Endothelial cell of umbilical vein (primary cell): ENCODE measurements around the gene PSME4. TPM values are rescaled to one million over a fixed set of nuclear protein-coding genes. Genes with fewer than 3 reads are reported as not detected.

Source experiments
- BruUV-seq: library from RNA; stranded (reverse); fragments of 400-500 nt; replicated peaks from 2 replicates; lab custom pipeline; 2021; lab: Mats Ljungman, UMichigan
- CTCF ChIA-PET: fragments of 300-600, 350-600 bp; sonication (Branson Sonifier 250); formaldehyde crosslinking; loops from one replicate; lab custom pipeline; 2021; ENCODE audit warnings: antibody characterized with exemption, inconsistent platforms; lab: Charles Lee
- POLR2A ChIA-PET: fragments of 300-600, 350-600 bp; sonication (Branson Sonifier 250); formaldehyde crosslinking; loops from one replicate; lab custom pipeline; 2021; ENCODE audit warnings: antibody characterized with exemption, inconsistent platforms; lab: Charles Lee
- DNase-seq: peaks from one replicate; pipeline ENCODE4 v3.0.0-alpha.2; 2011; ENCODE audit warnings: low read depth, low spot score
- FAIRE-seq: peaks from 2 replicates; lab custom pipeline; 2011; peaks lifted over from hg19 to GRCh38; lab: Jason Lieb, UNC
- H2AFZ ChIP-seq: 2 replicates; pipeline ENCODE4 v1.6.0; 2012; ENCODE audit warnings: low read depth, low read length, control low read depth, inconsistent platforms
- H3K27ac ChIP-seq: 2 replicates; pipeline ENCODE4 v1.5.1; 2011; ENCODE audit warnings: low read depth, mild to moderate bottlenecking, control low read depth, low read length, moderate library complexity; ENCODE audit not compliant: insufficient read depth
- H3K27me3 ChIP-seq, 2 experiments: 2 replicates each; pipeline versions ENCODE4 v1.6.0 to v1.6.1; 2011; ENCODE audit warnings: low read length in 2 of 2, mixed read lengths in 1 of 2; ENCODE audit not compliant: control insufficient read depth in 2 of 2, insufficient read depth in 2 of 2
- H3K36me3 ChIP-seq, 2 experiments: 2 replicates in 1 of 2; 3 replicates in 1 of 2; pipeline ENCODE4 v1.5.1; 2011; ENCODE audit warnings: low read length in 2 of 2, mild to moderate bottlenecking in 1 of 2, moderate library complexity in 1 of 2; ENCODE audit not compliant: control insufficient read depth in 2 of 2, insufficient read depth in 2 of 2; ENCODE audit errors: extremely low read depth in 1 of 2
- H3K4me1 ChIP-seq: 3 replicates; pipeline ENCODE4 v1.5.1; 2011; ENCODE audit warnings: mild to moderate bottlenecking, low read length; ENCODE audit not compliant: control insufficient read depth, insufficient read depth; ENCODE audit errors: extremely low read depth
- H3K4me2 ChIP-seq: 2 replicates; pipeline ENCODE4 v1.6.1; 2011; ENCODE audit warnings: low read length, control low read depth, mixed read lengths; ENCODE audit not compliant: insufficient read depth
- H3K4me3 ChIP-seq, 3 experiments: fragments of 200-600 bp in 1 of 3; sonication (generic), shearing (Covaris generic) in 1 of 3; replicated peaks in 1 of 3; 2 replicates each; pipeline ENCODE4 v1.5.1; 2011 to 2016; ENCODE audit warnings: control low read depth in 3 of 3, low read length in 3 of 3, mild to moderate bottlenecking in 2 of 3, inconsistent platforms in 1 of 3, low read depth in 1 of 3, moderate library complexity in 1 of 3; ENCODE audit not compliant: insufficient read depth in 1 of 3
- H3K79me2 ChIP-seq: 2 replicates; pipeline ENCODE4 v1.6.0; 2012; ENCODE audit warnings: low read length, inconsistent platforms; ENCODE audit not compliant: control insufficient read depth, insufficient read depth
- H3K9ac ChIP-seq: replicated peaks from 2 replicates; pipeline ENCODE3; 2011; ENCODE audit warnings: low read length, control low read depth; ENCODE audit not compliant: insufficient read depth; ENCODE audit errors: extremely low read depth
- H3K9me1 ChIP-seq: replicated peaks from 3 replicates; pipeline ENCODE4 v1.6.0; 2011; ENCODE audit warnings: mild to moderate bottlenecking, low read length; ENCODE audit not compliant: control insufficient read depth, insufficient read depth; ENCODE audit errors: extremely low read depth
- H3K9me3 ChIP-seq: replicated peaks from 2 replicates; pipeline ENCODE4 v1.5.1; 2012; ENCODE audit warnings: low read length, inconsistent platforms; ENCODE audit not compliant: control insufficient read depth, insufficient read depth
- H4K20me1 ChIP-seq: replicated peaks from 2 replicates; pipeline ENCODE3; 2011; ENCODE audit warnings: mild to moderate bottlenecking, low read length; ENCODE audit not compliant: control insufficient read depth, insufficient read depth; ENCODE audit errors: extremely low read depth
- EZH2 ChIP-seq: IDR thresholded peaks from 2 replicates; pipeline ENCODE4 v1.6.1; 2012; ENCODE audit warnings: borderline replicate concordance, low read depth, mild to moderate bottlenecking, moderate library complexity, low read length, inconsistent platforms; ENCODE audit not compliant: severe bottlenecking
- FOS ChIP-seq: IDR thresholded peaks from 2 replicates; pipeline ENCODE4 v1.6.1; 2011; ENCODE audit warnings: mild to moderate bottlenecking, low read length, moderate library complexity, borderline replicate concordance; ENCODE audit not compliant: insufficient read depth
- GATA2 ChIP-seq: IDR thresholded peaks from 2 replicates; pipeline ENCODE4 v1.7.0; 2011; ENCODE audit warnings: low read depth, mild to moderate bottlenecking, moderate library complexity, mixed read lengths, low read length; ENCODE audit not compliant: insufficient read length, insufficient read depth
- JUN ChIP-seq: IDR thresholded peaks from 2 replicates; pipeline ENCODE4 v1.6.1; 2011; ENCODE audit warnings: borderline replicate concordance, low read depth; ENCODE audit not compliant: insufficient read length, insufficient read depth
- MYC ChIP-seq: IDR thresholded peaks from one replicate; pipeline ENCODE4 v1.6.1; 2011; ENCODE audit warnings: mild to moderate bottlenecking, low read depth, low read length
- POLR2A ChIP-seq: IDR thresholded peaks from 2 replicates; pipeline ENCODE4 v1.6.1; 2012; ENCODE audit warnings: low read depth, mild to moderate bottlenecking, control low read depth, low read length
- POLR2AphosphoS5 ChIP-seq: IDR thresholded peaks from 2 replicates; pipeline ENCODE4 v1.6.1; 2012; ENCODE audit warnings: low read depth, mild to moderate bottlenecking, control low read depth, low read length, moderate library complexity; ENCODE audit not compliant: insufficient read depth
- dilution Hi-C: fragments of 300-500 bp; cut with MboI; formaldehyde crosslinking; loops from one replicate; pipeline ENCODE4 v1.15.0; 2019; ENCODE audit warnings: low sequenced_read_pairs; ENCODE audit not compliant: extremely low pct_ligation_motif_present
- intact Hi-C: fragments of 100-400 bp; cut with micrococcal nuclease; formaldehyde crosslinking; loops from one replicate; pipeline ENCODE4 v1.10.0; 2022
- polyA plus RNA-seq, 4 experiments: library from polyadenylated mRNA; depleted of rRNA in 3 of 4; stranded (reverse) in 3 of 4; unstranded in 1 of 4; fragments of >200 nt; gene quantifications; 2 replicates each; pipeline versions ENCODE4 v1.2.1 to v1.2.3, GENCODE V29; 2011 to 2012; ENCODE audit warnings: missing spikeins in 1 of 4
- total RNA-seq: library from RNA; stranded (reverse); gene quantifications from 2 replicates; pipeline ENCODE4 v1.2.3, GENCODE V29; 2021
- TF ChIP-seq, protein P1 (sequence below), 2 donors: IDR thresholded peaks; 1 replicate in 1 of 2; 2 replicates in 1 of 2; pipeline ENCODE4 v1.5.1; 2011; ENCODE audit warnings: low read length in 2 of 2, mild to moderate bottlenecking in 2 of 2, moderate library complexity in 2 of 2, control low read depth in 1 of 2, inconsistent platforms in 1 of 2, low read depth in 1 of 2; ENCODE audit not compliant: insufficient read depth in 1 of 2; ENCODE audit errors: extremely low read depth in 1 of 2
- TF ChIP-seq, protein P2 (sequence below): IDR thresholded peaks from 2 replicates; pipeline ENCODE4 v1.6.1; 2011; ENCODE audit not compliant: insufficient read depth, insufficient read length

Gene PSME4
- total and polyA plus RNA-seq, 2 donors (not counting 3 experiments of a cell fraction or from before 2014, with no cell fraction given): 24.7 to 82.6 TPM

DNA sequence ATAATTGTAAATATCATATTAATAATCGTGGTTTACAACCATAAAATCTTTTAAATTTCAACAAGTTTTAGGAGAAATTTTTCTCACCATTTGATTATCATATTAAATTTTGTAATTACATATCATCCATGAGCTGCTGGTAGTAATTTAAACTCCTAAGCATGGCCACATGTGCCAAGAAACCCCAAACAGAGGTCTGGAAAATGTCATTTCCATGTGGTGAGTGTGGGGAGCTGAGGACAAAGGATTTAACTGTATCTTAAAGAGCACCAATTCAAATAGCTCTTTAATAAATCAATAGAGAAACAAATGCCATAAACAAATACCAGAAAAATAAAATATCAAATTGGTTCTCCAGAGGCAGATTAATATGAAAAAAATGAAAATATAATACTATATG is 26.3 kb downstream of the PSME4 start:
- peaks cover 2 to 12% of the 10 kb centered on the region in 2 experiments for H3K36me3 ChIP-seq
- BruUV-seq: no TSS peak
- POLR2A ChIA-PET: no interaction called here
- no peak for TF ChIP-seq GATA2
- no peak for TF ChIP-seq FOS
- TF ChIP-seq POLR2A: no peak
- TF ChIP-seq, protein P1, sequence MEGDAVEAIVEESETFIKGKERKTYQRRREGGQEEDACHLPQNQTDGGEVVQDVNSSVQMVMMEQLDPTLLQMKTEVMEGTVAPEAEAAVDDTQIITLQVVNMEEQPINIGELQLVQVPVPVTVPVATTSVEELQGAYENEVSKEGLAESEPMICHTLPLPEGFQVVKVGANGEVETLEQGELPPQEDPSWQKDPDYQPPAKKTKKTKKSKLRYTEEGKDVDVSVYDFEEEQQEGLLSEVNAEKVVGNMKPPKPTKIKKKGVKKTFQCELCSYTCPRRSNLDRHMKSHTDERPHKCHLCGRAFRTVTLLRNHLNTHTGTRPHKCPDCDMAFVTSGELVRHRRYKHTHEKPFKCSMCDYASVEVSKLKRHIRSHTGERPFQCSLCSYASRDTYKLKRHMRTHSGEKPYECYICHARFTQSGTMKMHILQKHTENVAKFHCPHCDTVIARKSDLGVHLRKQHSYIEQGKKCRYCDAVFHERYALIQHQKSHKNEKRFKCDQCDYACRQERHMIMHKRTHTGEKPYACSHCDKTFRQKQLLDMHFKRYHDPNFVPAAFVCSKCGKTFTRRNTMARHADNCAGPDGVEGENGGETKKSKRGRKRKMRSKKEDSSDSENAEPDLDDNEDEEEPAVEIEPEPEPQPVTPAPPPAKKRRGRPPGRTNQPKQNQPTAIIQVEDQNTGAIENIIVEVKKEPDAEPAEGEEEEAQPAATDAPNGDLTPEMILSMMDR (IDR thresholded peaks at IDR 0.05; ENCODE audit: extremely low read depth in 1 of 2, insufficient read depth in 1 of 2, low read depth in 1 of 2, low read length in 2 of 2): no peak
- no peak for DNase-seq
- CTCF ChIA-PET: interaction anchor here (1.2 to 1.4 kb wide), 2 partner anchors 13 to 25 kb away, joined by 3 to 4 read pairs; no protein-coding TSS in a partner anchor
- no peak overlapping the region for H3K9ac ChIP-seq
- no peaks in the 10 kb centered on the region for H3K9me3 ChIP-seq
- H3K27ac ChIP-seq: no peak overlapping the region
- no peak for FAIRE-seq
- intact Hi-C loops: no loop called here
- H3K79me2 ChIP-seq: peaks cover 51% of the 10 kb centered on the region
- H2AFZ ChIP-seq: no peak overlapping the region
- peaks cover 15% of the 10 kb centered on the region for H3K4me1 ChIP-seq
- dilution Hi-C loops: no loop called here
- no peak overlapping the region for H3K4me2 ChIP-seq
- H3K9me1 ChIP-seq: no peaks in the 10 kb centered on the region
- H3K27me3 ChIP-seq: no peaks in the 10 kb centered on the region
- H3K4me3 ChIP-seq: no peak overlapping the region
- no peaks in the 10 kb centered on the region for H4K20me1 ChIP-seq

GRCh38 chr2:53942280-53942679 is 28.5 kb downstream of the PSME4 start:
- intact Hi-C loops: no loop called here

More at GRCh38 chr2:53942280-53942679, 28.5 kb downstream of the PSME4 start:
- DNase-seq (no peak), FAIRE-seq (no peak)
- H2AFZ ChIP-seq: no peak overlapping the region
- H3K36me3 ChIP-seq: peaks cover 2 to 19% of the 10 kb centered on the region in 2 experiments
- no peaks in the 10 kb centered on the region for H3K27me3 ChIP-seq
- TF ChIP-seq EZH2: no peak
- no peak for TF ChIP-seq JUN
- TF ChIP-seq, protein P1 (IDR thresholded peaks at IDR 0.05; ENCODE audit: extremely low read depth in 1 of 2, insufficient read depth in 1 of 2, low read depth in 1 of 2, low read length in 2 of 2): no peak
- no peak for TF ChIP-seq GATA2
- TF ChIP-seq POLR2AphosphoS5: no peak
- TF ChIP-seq, protein P2, sequence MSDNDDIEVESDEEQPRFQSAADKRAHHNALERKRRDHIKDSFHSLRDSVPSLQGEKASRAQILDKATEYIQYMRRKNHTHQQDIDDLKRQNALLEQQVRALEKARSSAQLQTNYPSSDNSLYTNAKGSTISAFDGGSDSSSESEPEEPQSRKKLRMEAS: no peak
- TF ChIP-seq MYC: no peak
- no peak for TF ChIP-seq POLR2A
- TF ChIP-seq FOS: no peak
- ChIA-PET POLR2A (interaction anchor here (1.3 kb wide), 1 partner anchor 28 kb away, joined by 3 read pairs; the partner anchor contains the start of gene PSME4), CTCF (interaction anchor here (0.8 kb wide), 2 partner anchors 12 to 762 kb away, joined by 5 read pairs; no protein-coding TSS in a partner anchor)
- H3K9ac ChIP-seq: no peak overlapping the region
- H3K27ac ChIP-seq: no peak overlapping the region
- no peak overlapping the region for H3K4me2 ChIP-seq
- H3K9me3 ChIP-seq: no peaks in the 10 kb centered on the region
- no peaks in the 10 kb centered on the region for H4K20me1 ChIP-seq
- H3K4me1 ChIP-seq: peaks cover 15% of the 10 kb centered on the region
- H3K4me3 ChIP-seq: no peak overlapping the region
- H3K79me2 ChIP-seq: peaks cover 43% of the 10 kb centered on the region
- BruUV-seq: no TSS peak
- no peaks in the 10 kb centered on the region for H3K9me1 ChIP-seq
- dilution Hi-C loops: no loop called here
